Activated gamma-delta T cell treated with Interleukin-2 at 50 U/mL for 16 hours (primary cell): ENCODE measurements around the gene PCDHA3.
"Not testable (repeated sequence)": the region's sequence is repeated elsewhere in the genome, so short reads cannot be mapped to it uniquely, and the experiment has no call there.

Experiments
- DNase-seq: peaks from one replicate; pipeline ENCODE4 v3.0.0-alpha.2; 2020

PCDHA3 gene

GRCh38 chr5:140821375-140822280, 20.8 kb downstream of the PCDHA3 start, which contains the start of gene PCDHA5:
TSS of gene PCDHA5 (plus strand) at chr5:140821613.
- no peak for DNase-seq

- no peak for DNase-seq
Measured at GRCh38 chr5:140822281-140822629, 21.4 kb downstream of the PCDHA3 start.

GRCh38 chr5:140822969-140823368, 22.1 kb downstream of the PCDHA3 start:
- DNase-seq, result not testable (repeated sequence)

- no peak for DNase-seq
Measured at GRCh38 chr5:140823475-140823874, 22.6 kb downstream of the PCDHA3 start.

- no peak for DNase-seq
Measured at GRCh38 chr5:140827704-140828361, 27.0 kb downstream of the PCDHA3 start, which contains the start of gene PCDHA6. TSS of gene PCDHA6 (plus strand) at chr5:140827960. CDS start at chr5:140828092, 132 bp downstream.

GRCh38 chr5:140828362-140828737, 27.5 kb downstream of the PCDHA3 start:
- no peak for DNase-seq

GRCh38 chr5:140829511-140830501, 28.9 kb downstream of the PCDHA3 start:
- not testable (repeated sequence) for DNase-seq

- DNase-seq, result no peak
Measured at GRCh38 chr5:140833993-140834392, 33.1 kb downstream of the PCDHA3 start, which contains the start of gene PCDHA7. TSS of gene PCDHA7 (plus strand) at chr5:140834269. CDS start at chr5:140834384, 115 bp downstream.

GRCh38 chr5:140834439-140835008, 33.7 kb downstream of the PCDHA3 start:
- DNase-seq, result not testable (repeated sequence)

- DNase-seq, result no peak
Measured at GRCh38 chr5:140835622-140836510, 35.0 kb downstream of the PCDHA3 start.

GRCh38 chr5:140840978-140841962, 40.4 kb downstream of the PCDHA3 start, which contains the start of gene PCDHA8:
TSS of gene PCDHA8 (plus strand) at chr5:140841187. CDS start at chr5:140841322, 135 bp downstream.
- DNase-seq, result no peak

GRCh38 chr5:140842798-140843733, 42.2 kb downstream of the PCDHA3 start:
- no peak for DNase-seq

- DNase-seq, result not testable (repeated sequence)
Measured at GRCh38 chr5:140848139-140849102, 47.6 kb downstream of the PCDHA3 start, which contains the start of gene PCDHA9. TSS of gene PCDHA9 (plus strand) at chr5:140848382. CDS start at chr5:140848496, 114 bp downstream.

- DNase-seq, result not testable (repeated sequence)
Measured at GRCh38 chr5:140849831-140850634, 49.2 kb downstream of the PCDHA3 start.
